ENCODE results near the gene ZNF74.
"Not testable (repeated sequence)": the region's sequence is repeated elsewhere in the genome, so short reads cannot be mapped to it uniquely, and the experiment has no call there.

The ZNF74 gene

GRCh38 chr22:20414059-20414440 is 20.1 kb downstream of the ZNF74 start:
- no peaks in the 10 kb centered on the region for H3K9me3 ChIP-seq (ENCODE audit: control insufficient read depth in 1 of 2, low read length in 2 of 2)
- no peaks in the 10 kb centered on the region for H3K36me3 ChIP-seq (ENCODE audit: control insufficient read depth in 1 of 2, insufficient read depth in 2 of 2, low read length in 2 of 2)
- no peaks in the 10 kb centered on the region for H3K27me3 ChIP-seq (ENCODE audit: low read depth, low read length)
- H3K27ac ChIP-seq (ENCODE audit: low read length): no peak overlapping the region
- H3K4me1 ChIP-seq (ENCODE audit: control insufficient read depth in 1 of 2, insufficient read depth in 2 of 2, low read length in 2 of 2): peaks cover 0 to 7% of the 10 kb centered on the region in 2 donors
- H3K4me3 ChIP-seq (ENCODE audit: low read depth in 1 of 2, low read length in 2 of 2): no peak overlapping the region

- Histone ChIP-seq H3K27ac (ENCODE audit: low read length) (no peak overlapping the region), H3K9me3 (ENCODE audit: control insufficient read depth in 1 of 2, low read length in 2 of 2) (no peaks in the 10 kb centered on the region), H3K4me1 (ENCODE audit: control insufficient read depth in 1 of 2, insufficient read depth in 2 of 2, low read length in 2 of 2) (peaks cover 0 to 7% of the 10 kb centered on the region in 2 donors), H3K4me3 (ENCODE audit: low read depth in 1 of 2, low read length in 2 of 2) (no peak overlapping the region), H3K27me3 (ENCODE audit: low read depth, low read length) (no peaks in the 10 kb centered on the region), H3K36me3 (ENCODE audit: control insufficient read depth in 1 of 2, insufficient read depth in 2 of 2, low read length in 2 of 2) (no peaks in the 10 kb centered on the region)
Measured at GRCh38 chr22:20414450-20414849, 20.5 kb downstream of the ZNF74 start.

- H3K4me3 ChIP-seq (ENCODE audit: low read depth in 1 of 2, low read length in 2 of 2); H3K4me1 ChIP-seq (ENCODE audit: control insufficient read depth in 1 of 2, insufficient read depth in 2 of 2, low read length in 2 of 2); H3K36me3 ChIP-seq (ENCODE audit: control insufficient read depth in 1 of 2, insufficient read depth in 2 of 2, low read length in 2 of 2); H3K27ac ChIP-seq (ENCODE audit: low read length); H3K27me3 ChIP-seq (ENCODE audit: low read depth, low read length); H3K9me3 ChIP-seq (ENCODE audit: control insufficient read depth in 1 of 2, low read length in 2 of 2): not testable (repeated sequence)
Measured at GRCh38 chr22:20415241-20415640, 21.3 kb downstream of the ZNF74 start.

GRCh38 chr22:20415699-20416098 is 21.7 kb downstream of the ZNF74 start:
- not testable (repeated sequence) for H3K27me3 ChIP-seq (ENCODE audit: low read depth, low read length); H3K4me3 ChIP-seq (ENCODE audit: low read depth in 1 of 2, low read length in 2 of 2); H3K36me3 ChIP-seq (ENCODE audit: control insufficient read depth in 1 of 2, insufficient read depth in 2 of 2, low read length in 2 of 2); H3K4me1 ChIP-seq (ENCODE audit: control insufficient read depth in 1 of 2, insufficient read depth in 2 of 2, low read length in 2 of 2); H3K9me3 ChIP-seq (ENCODE audit: control insufficient read depth in 1 of 2, low read length in 2 of 2); H3K27ac ChIP-seq (ENCODE audit: low read length)

GRCh38 chr22:20418211-20418788 is 24.3 kb downstream of the ZNF74 start:
- Histone ChIP-seq H3K9me3 (ENCODE audit: control insufficient read depth in 1 of 2, low read length in 2 of 2) (no peaks in the 10 kb centered on the region), H3K4me3 (ENCODE audit: low read depth in 1 of 2, low read length in 2 of 2) (peak overlapping the region in 1 of 2 donors; percentile 46), H3K27ac (ENCODE audit: low read length) (no peak overlapping the region)

GRCh38 chr22:20419664-20419951 is 25.7 kb downstream of the ZNF74 start:
- Histone ChIP-seq H3K4me1 (ENCODE audit: control insufficient read depth in 1 of 2, insufficient read depth in 2 of 2, low read length in 2 of 2) (peaks cover 0 to 23% of the 10 kb centered on the region in 2 donors), H3K27ac (ENCODE audit: low read length) (no peak overlapping the region), H3K9me3 (ENCODE audit: control insufficient read depth in 1 of 2, low read length in 2 of 2) (no peaks in the 10 kb centered on the region), H3K36me3 (ENCODE audit: control insufficient read depth in 1 of 2, insufficient read depth in 2 of 2, low read length in 2 of 2) (no peaks in the 10 kb centered on the region), H3K27me3 (ENCODE audit: low read depth, low read length) (no peaks in the 10 kb centered on the region), H3K4me3 (ENCODE audit: low read depth in 1 of 2, low read length in 2 of 2) (no peak overlapping the region)

More at GRCh38 chr22:20418211-20418788, 24.3 kb downstream of the ZNF74 start:
- Histone ChIP-seq H3K4me1 (ENCODE audit: control insufficient read depth in 1 of 2, insufficient read depth in 2 of 2, low read length in 2 of 2) (peaks cover 0 to 17% of the 10 kb centered on the region in 2 donors), H3K27me3 (ENCODE audit: low read depth, low read length) (no peaks in the 10 kb centered on the region), H3K36me3 (ENCODE audit: control insufficient read depth in 1 of 2, insufficient read depth in 2 of 2, low read length in 2 of 2) (no peaks in the 10 kb centered on the region)

GRCh38 chr22:20420157-20420842 is 26.3 kb downstream of the ZNF74 start:
- H3K36me3 ChIP-seq (ENCODE audit: control insufficient read depth in 1 of 2, insufficient read depth in 2 of 2, low read length in 2 of 2): no peaks in the 10 kb centered on the region
- H3K9me3 ChIP-seq (ENCODE audit: control insufficient read depth in 1 of 2, low read length in 2 of 2): no peaks in the 10 kb centered on the region
- no peak overlapping the region for H3K27ac ChIP-seq (ENCODE audit: low read length)
- no peaks in the 10 kb centered on the region for H3K27me3 ChIP-seq (ENCODE audit: low read depth, low read length)
- no peak overlapping the region for H3K4me3 ChIP-seq (ENCODE audit: low read depth in 1 of 2, low read length in 2 of 2)
- peaks cover 0 to 23% of the 10 kb centered on the region in 2 donors for H3K4me1 ChIP-seq (ENCODE audit: control insufficient read depth in 1 of 2, insufficient read depth in 2 of 2, low read length in 2 of 2)

- no peaks in the 10 kb centered on the region for H3K9me3 ChIP-seq (ENCODE audit: control insufficient read depth in 1 of 2, low read length in 2 of 2)
- no peak overlapping the region for H3K27ac ChIP-seq (ENCODE audit: low read length)
- peaks cover 0 to 4% of the 10 kb centered on the region in 2 donors for H3K36me3 ChIP-seq (ENCODE audit: control insufficient read depth in 1 of 2, insufficient read depth in 2 of 2, low read length in 2 of 2)
- H3K27me3 ChIP-seq (ENCODE audit: low read depth, low read length): no peaks in the 10 kb centered on the region
- no peak overlapping the region for H3K4me3 ChIP-seq (ENCODE audit: low read depth in 1 of 2, low read length in 2 of 2)
- H3K4me1 ChIP-seq (ENCODE audit: control insufficient read depth in 1 of 2, insufficient read depth in 2 of 2, low read length in 2 of 2): peaks cover 0 to 23% of the 10 kb centered on the region in 2 donors
Measured at GRCh38 chr22:20421507-20421874, 27.5 kb downstream of the ZNF74 start.

- no peak overlapping the region for H3K4me3 ChIP-seq (ENCODE audit: low read depth in 1 of 2, low read length in 2 of 2)
- peaks cover 0 to 23% of the 10 kb centered on the region in 2 donors for H3K4me1 ChIP-seq (ENCODE audit: control insufficient read depth in 1 of 2, insufficient read depth in 2 of 2, low read length in 2 of 2)
- peaks cover 6 to 10% of the 10 kb centered on the region in 2 donors for H3K36me3 ChIP-seq (ENCODE audit: control insufficient read depth in 1 of 2, insufficient read depth in 2 of 2, low read length in 2 of 2)
- H3K27me3 ChIP-seq (ENCODE audit: low read depth, low read length): no peaks in the 10 kb centered on the region
- no peak overlapping the region for H3K27ac ChIP-seq (ENCODE audit: low read length)
- no peaks in the 10 kb centered on the region for H3K9me3 ChIP-seq (ENCODE audit: control insufficient read depth in 1 of 2, low read length in 2 of 2)
Measured at GRCh38 chr22:20422271-20423007, 28.5 kb downstream of the ZNF74 start.

- no peak overlapping the region for H3K4me3 ChIP-seq (ENCODE audit: low read depth in 1 of 2, low read length in 2 of 2)
- peaks cover 0 to 20% of the 10 kb centered on the region in 2 donors for H3K4me1 ChIP-seq (ENCODE audit: control insufficient read depth in 1 of 2, insufficient read depth in 2 of 2, low read length in 2 of 2)
- no peaks in the 10 kb centered on the region for H3K9me3 ChIP-seq (ENCODE audit: control insufficient read depth in 1 of 2, low read length in 2 of 2)
- peaks cover 6 to 10% of the 10 kb centered on the region in 2 donors for H3K36me3 ChIP-seq (ENCODE audit: control insufficient read depth in 1 of 2, insufficient read depth in 2 of 2, low read length in 2 of 2)
- no peaks in the 10 kb centered on the region for H3K27me3 ChIP-seq (ENCODE audit: low read depth, low read length)
- H3K27ac ChIP-seq (ENCODE audit: low read length): no peak overlapping the region
Measured at GRCh38 chr22:20423008-20423905, 29.3 kb downstream of the ZNF74 start.
